GM12878 (cell line): ENCODE data around the gene NPPB. TPM values are rescaled to one million over a fixed set of nuclear protein-coding genes. Genes with fewer than 3 reads are reported as not detected.

Experiments
- ATAC-seq: fragments of 200-7000 bp; cut with Tn5 transposase; 3 replicates; pipeline ENCODE4 v1.9.1; 2020; ENCODE audit warnings: mild to moderate bottlenecking, moderate library complexity
- BruUV-seq: library from RNA; stranded (reverse); fragments of 400-500 nt; replicated peaks from 2 replicates; lab custom pipeline; 2021; lab: Mats Ljungman, UMichigan
- CTCF ChIA-PET: fragments of 300-600 bp; sonication (Branson Sonifier 250); formaldehyde crosslinking; extraction: SDS; loops from one replicate; lab custom pipeline; 2021; ENCODE audit warnings: inconsistent platforms; lab: Yijun Ruan, JAX
- POLR2A ChIA-PET: fragments of 350-600 bp; formaldehyde crosslinking; extraction: SDS; loops from one replicate; lab custom pipeline; 2021; ENCODE audit warnings: inconsistent platforms; lab: Charles Lee
- RAD21 ChIA-PET: fragments of 300-600 bp; sonication (Branson Sonifier 250); formaldehyde crosslinking; loops from one replicate; lab custom pipeline; 2023; ENCODE audit warnings: antibody characterized with exemption; ENCODE audit not compliant: unreplicated experiment; lab: Charles Lee
- SMC1A ChIA-PET: fragments of 300-600 bp; sonication (Branson Sonifier 250); formaldehyde crosslinking; loops from one replicate; lab custom pipeline; 2023; ENCODE audit not compliant: unreplicated experiment, uncharacterized antibody; lab: Charles Lee
- DNase-seq: peaks from one replicate; pipeline ENCODE4 v3.0.0-alpha.2; 2011; ENCODE audit warnings: low read depth, low spot score
- FAIRE-seq: peaks from 3 replicates; lab custom pipeline; 2011; peaks lifted over from hg19 to GRCh38; lab: Jason Lieb, UNC
- H2AFZ ChIP-seq: 2 replicates; pipeline ENCODE4 v1.6.0; 2011; ENCODE audit warnings: low read depth, low read length, control low read depth; ENCODE audit not compliant: control insufficient read depth
- H3K27ac ChIP-seq: 2 replicates; pipeline ENCODE4 v1.5.1; 2011; ENCODE audit warnings: control low read depth; ENCODE audit not compliant: control insufficient read depth, insufficient read depth
- H3K27me3 ChIP-seq, 2 experiments: replicated peaks in 1 of 2; 2 replicates each; pipeline versions ENCODE4 v1.6.0 to v1.6.1; 2011; ENCODE audit warnings: low read length in 1 of 2; ENCODE audit not compliant: control insufficient read depth in 2 of 2, insufficient read depth in 2 of 2
- H3K36me3 ChIP-seq, 2 experiments: 2 replicates each; pipeline ENCODE4 v1.5.1; 2011; ENCODE audit warnings: low read length in 1 of 2; ENCODE audit not compliant: control insufficient read depth in 2 of 2, insufficient read depth in 2 of 2
- H3K4me1 ChIP-seq: 2 replicates; pipeline ENCODE4 v1.6.1; 2011; ENCODE audit warnings: mild to moderate bottlenecking, low read length, moderate library complexity, mixed read lengths; ENCODE audit not compliant: control insufficient read depth, insufficient read depth
- H3K4me2 ChIP-seq: 2 replicates; pipeline ENCODE4 v1.6.0; 2011; ENCODE audit warnings: control low read depth; ENCODE audit not compliant: control insufficient read depth, insufficient read depth
- H3K4me3 ChIP-seq: fragments of 200-600 bp; sonication (generic); 2 replicates; pipeline ENCODE4 v1.5.1; 2016
- H3K79me2 ChIP-seq: 2 replicates; pipeline ENCODE4 v1.6.0; 2011; ENCODE audit warnings: low read length; ENCODE audit not compliant: control insufficient read depth, insufficient read depth
- H3K9ac ChIP-seq: 2 replicates; pipeline ENCODE4 v1.8.0; 2011; ENCODE audit warnings: low read length, control low read depth, mixed read lengths; ENCODE audit not compliant: control insufficient read depth, insufficient read depth
- H3K9me3 ChIP-seq: replicated peaks from 3 replicates; pipeline ENCODE4 v1.5.1; 2011; ENCODE audit warnings: mild to moderate bottlenecking, low read length; ENCODE audit not compliant: control insufficient read depth, insufficient read depth
- H4K20me1 ChIP-seq: 2 replicates; pipeline ENCODE4 v1.6.0; 2011; ENCODE audit not compliant: control insufficient read depth, insufficient read depth
- BACH1 ChIP-seq: fragments of 450-650 bp; IDR thresholded peaks from 2 replicates; pipeline ENCODE4 v1.6.1; 2017; ENCODE audit warnings: mild to moderate bottlenecking, borderline replicate concordance
- CHD2 ChIP-seq: IDR thresholded peaks from 2 replicates; pipeline ENCODE4 v1.6.1; 2011; ENCODE audit warnings: low read depth, low read length, improper control_type of control experiment, borderline replicate concordance
- E2F4 ChIP-seq: IDR thresholded peaks from 2 replicates; pipeline ENCODE4 v1.6.1; 2012; ENCODE audit warnings: low read depth, low read length, improper control_type of control experiment
- EGR1 ChIP-seq, 2 experiments: IDR thresholded peaks; 1 replicate in 1 of 2; 2 replicates in 1 of 2; pipeline ENCODE4 v1.6.1; 2011 to 2012; ENCODE audit warnings: low read depth in 2 of 2, low read length in 2 of 2, borderline replicate concordance in 1 of 2, mild to moderate bottlenecking in 1 of 2, moderate library complexity in 1 of 2
- JUND ChIP-seq: IDR thresholded peaks from 2 replicates; pipeline ENCODE4 v1.6.1; 2012; ENCODE audit warnings: low read depth, mild to moderate bottlenecking, low read length, improper control_type of control experiment, moderate library complexity
- MYB ChIP-seq: fragments of 150-350 bp; IDR thresholded peaks from 2 replicates; pipeline ENCODE4 v1.6.1; 2014; ENCODE audit warnings: mild to moderate bottlenecking, low read depth, low read length, borderline replicate concordance
- NFYA ChIP-seq: IDR thresholded peaks from 2 replicates; pipeline ENCODE4 v1.6.1; 2011; ENCODE audit warnings: low read depth, mild to moderate bottlenecking, low read length, improper control_type of control experiment, borderline replicate concordance
- NFYB ChIP-seq: IDR thresholded peaks from 2 replicates; pipeline ENCODE4 v1.6.1; 2011; ENCODE audit warnings: low read depth, mild to moderate bottlenecking, low read length, improper control_type of control experiment, moderate library complexity; ENCODE audit not compliant: insufficient read depth
- NR2C2 ChIP-seq: IDR thresholded peaks from 2 replicates; pipeline ENCODE4 v1.6.1; 2011; ENCODE audit warnings: borderline replicate concordance, low read depth; ENCODE audit not compliant: control insufficient read depth, insufficient read length
- RFX5 ChIP-seq: IDR thresholded peaks from 2 replicates; pipeline ENCODE4 v1.6.1; 2011; ENCODE audit warnings: low read depth, low read length, improper control_type of control experiment
- SREBF1 ChIP-seq: IDR thresholded peaks from 2 replicates; pipeline ENCODE4 v1.6.1; 2012; ENCODE audit warnings: mild to moderate bottlenecking, low read length
- STAT3 ChIP-seq: IDR thresholded peaks from 2 replicates; pipeline ENCODE4 v1.6.1; 2011; ENCODE audit warnings: low read depth, low read length, improper control_type of control experiment
- TAF1 ChIP-seq: IDR thresholded peaks from 2 replicates; pipeline ENCODE4 v1.6.1; 2011; ENCODE audit warnings: mild to moderate bottlenecking, low read depth, low read length, borderline replicate concordance
- YBX1 ChIP-seq: fragments of 450-650 bp; IDR thresholded peaks from 2 replicates; pipeline ENCODE4 v1.6.1; 2016; ENCODE audit warnings: antibody characterized with exemption
- ZBTB33 ChIP-seq: fragments of 450-650 bp; IDR thresholded peaks from 2 replicates; pipeline ENCODE4 v1.6.1; 2017; ENCODE audit warnings: mild to moderate bottlenecking
- ZNF217 ChIP-seq: fragments of 450-650 bp; IDR thresholded peaks from 2 replicates; pipeline ENCODE4 v1.6.1; 2017; ENCODE audit warnings: antibody characterized with exemption, mild to moderate bottlenecking
- WGBS: methylation state at CpG from one replicate; pipeline ENCODE4 v1.1.6; 2016; ENCODE audit warnings: low lambda C conversion rate; ENCODE audit not compliant: insufficient replicate concordance, insufficient coverage; ENCODE audit errors: missing lambda C conversion rate; 5-methylcytosine and 5-hydroxymethylcytosine counted together
- in situ Hi-C: fragments of 300-500 bp; cut with MboI; formaldehyde crosslinking; loops from 9 replicates; pipeline ENCODE4 v1.14.3; 2018; ENCODE audit warnings: mixed read lengths
- intact Hi-C: fragments of 100-400 bp; cut with micrococcal nuclease; formaldehyde crosslinking; loops from one replicate; pipeline ENCODE4 v1.14.2; 2022; ENCODE audit not compliant: unreplicated experiment
- polyA plus RNA-seq, 11 experiments: library from polyadenylated mRNA; depleted of rRNA in 4 of 11; unstranded in 6 of 11; stranded (reverse) in 5 of 11; fragments of >200 nt; fragmentation: Nextera tagmentation in 4 of 11; fragmentation: Illumina TruSeq in 1 of 11; extraction: Ambion mirVana in 4 of 11; extraction: Trizol in 1 of 11; gene quantifications; 1 replicate in 1 of 11; 2 replicates in 10 of 11; pipeline versions ENCODE4 v1.2.1 to v1.2.3, GENCODE V29; 2011 to 2016; ENCODE audit warnings: inconsistent platforms in 2 of 11, missing spikeins in 2 of 11, low read depth in 1 of 11
- total RNA-seq, 4 experiments: library from RNA; depleted of rRNA in 3 of 4; stranded (reverse); fragments of >200 nt in 3 of 4; fragmentation: Illumina TruSeq in 1 of 4; extraction: Trizol in 1 of 4; gene quantifications; 2 replicates each; pipeline versions ENCODE4 v1.2.1 to v1.2.3, GENCODE V29; 2013 to 2021
- TF ChIP-seq, protein P1 (sequence below): fragments of 450-650 bp; IDR thresholded peaks from 2 replicates; pipeline ENCODE4 v1.6.1; 2017; ENCODE audit warnings: mild to moderate bottlenecking, low read depth, inconsistent platforms; ENCODE audit not compliant: poor library complexity, severe bottlenecking

Gene NPPB
- total and polyA plus RNA-seq, 10 of the 15 experiments (the other 5 are each of a cell fraction or from before 2014, with no cell fraction given): not detected

DNA sequence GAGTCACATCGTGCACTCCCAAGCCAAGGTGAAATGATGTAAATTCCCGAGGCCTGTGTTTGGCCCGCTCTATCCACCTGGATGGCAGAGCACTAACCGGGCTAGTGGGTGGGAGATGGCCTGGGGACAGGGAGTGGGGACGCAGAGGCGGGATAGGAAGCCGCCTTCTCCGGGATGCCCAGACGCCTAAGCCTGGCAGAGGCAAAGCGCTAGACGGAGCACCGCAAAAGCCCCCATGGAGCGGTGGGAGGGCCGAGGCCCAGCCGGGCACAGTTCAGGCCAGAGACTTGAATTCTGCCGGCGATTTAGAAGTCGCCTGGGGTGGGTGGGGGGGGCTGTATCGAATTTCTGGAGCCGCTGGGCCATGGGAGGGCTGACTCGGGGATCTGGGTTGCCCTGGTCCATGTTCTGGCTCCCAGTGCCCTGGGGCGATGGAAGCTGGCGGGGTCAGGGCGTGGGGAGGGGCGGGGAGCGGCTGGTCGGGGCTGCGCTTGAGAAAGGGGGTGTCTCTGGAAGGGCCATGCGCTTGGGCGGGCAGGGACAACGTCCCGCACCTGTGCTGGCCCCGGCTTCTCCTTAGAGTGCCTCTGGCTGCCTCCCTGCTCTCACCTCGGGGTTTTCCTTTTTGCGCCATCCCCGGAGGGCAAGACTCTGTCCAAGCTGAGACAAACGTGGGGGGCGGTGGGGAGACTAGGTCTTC lies 39.5 kb upstream of the NPPB start:
- ChIA-PET CTCF (interaction anchor here (0.7 to 1.5 kb wide), 2 partner anchors 32 to 60 kb away, joined by 4 to 10 read pairs; no protein-coding TSS in a partner anchor), POLR2A (interaction anchor here (0.7 kb wide), 1 partner anchor 170 kb away, joined by 4 read pairs; no protein-coding TSS in a partner anchor), RAD21 (no interaction called here), SMC1A (no interaction called here)
- Histone ChIP-seq H3K36me3 (no peaks in the 10 kb centered on the region), H2AFZ (no peak overlapping the region), H3K27ac (no peak overlapping the region), H3K9me3 (no peaks in the 10 kb centered on the region), H3K4me1 (no peaks in the 10 kb centered on the region), H3K9ac (no peak overlapping the region), H3K4me2 (no peak overlapping the region), H3K79me2 (no peaks in the 10 kb centered on the region), H3K4me3 (no peak overlapping the region), H3K27me3 (peaks cover 0 to 2% of the 10 kb centered on the region in 2 experiments; a peak in 2 of 4 replicates), H4K20me1 (no peaks in the 10 kb centered on the region)
- in situ Hi-C loops (loop anchor here (5.0 kb wide), 1 partner anchor 56 kb away; no protein-coding TSS in a partner anchor), intact Hi-C loops (no loop called here)
- TF ChIP-seq, protein P1, sequence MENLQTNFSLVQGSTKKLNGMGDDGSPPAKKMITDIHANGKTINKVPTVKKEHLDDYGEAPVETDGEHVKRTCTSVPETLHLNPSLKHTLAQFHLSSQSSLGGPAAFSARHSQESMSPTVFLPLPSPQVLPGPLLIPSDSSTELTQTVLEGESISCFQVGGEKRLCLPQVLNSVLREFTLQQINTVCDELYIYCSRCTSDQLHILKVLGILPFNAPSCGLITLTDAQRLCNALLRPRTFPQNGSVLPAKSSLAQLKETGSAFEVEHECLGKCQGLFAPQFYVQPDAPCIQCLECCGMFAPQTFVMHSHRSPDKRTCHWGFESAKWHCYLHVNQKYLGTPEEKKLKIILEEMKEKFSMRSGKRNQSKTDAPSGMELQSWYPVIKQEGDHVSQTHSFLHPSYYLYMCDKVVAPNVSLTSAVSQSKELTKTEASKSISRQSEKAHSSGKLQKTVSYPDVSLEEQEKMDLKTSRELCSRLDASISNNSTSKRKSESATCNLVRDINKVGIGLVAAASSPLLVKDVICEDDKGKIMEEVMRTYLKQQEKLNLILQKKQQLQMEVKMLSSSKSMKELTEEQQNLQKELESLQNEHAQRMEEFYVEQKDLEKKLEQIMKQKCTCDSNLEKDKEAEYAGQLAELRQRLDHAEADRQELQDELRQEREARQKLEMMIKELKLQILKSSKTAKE: no peak
- no peak for TF ChIP-seq STAT3
- TF ChIP-seq CHD2: no peak
- no peak for TF ChIP-seq ZBTB33
- TF ChIP-seq SREBF1: no peak
- TF ChIP-seq TAF1: no peak
- TF ChIP-seq NFYA: no peak
- TF ChIP-seq RFX5: no peak
- TF ChIP-seq YBX1: no peak
- TF ChIP-seq NFYB: no peak
- no peak for TF ChIP-seq JUND
- TF ChIP-seq EGR1 (IDR thresholded peaks at IDR 0.05; ENCODE audit: borderline replicate concordance in 1 of 2, low read depth in 2 of 2, low read length in 2 of 2): no peak
- no peak for TF ChIP-seq E2F4
- TF ChIP-seq NR2C2: no peak
- no peak for TF ChIP-seq ZNF217
- no peak for TF ChIP-seq BACH1
- no peak for TF ChIP-seq MYB
- FAIRE-seq (no peak), DNase-seq (no peak), ATAC-seq (no peak)
- 29% methylated on average over 35 of the region's 38 CpGs for WGBS
- no TSS peak for BruUV-seq
